ENCODE results near the gene ZNF821.

ZNF821 gene

DNA sequence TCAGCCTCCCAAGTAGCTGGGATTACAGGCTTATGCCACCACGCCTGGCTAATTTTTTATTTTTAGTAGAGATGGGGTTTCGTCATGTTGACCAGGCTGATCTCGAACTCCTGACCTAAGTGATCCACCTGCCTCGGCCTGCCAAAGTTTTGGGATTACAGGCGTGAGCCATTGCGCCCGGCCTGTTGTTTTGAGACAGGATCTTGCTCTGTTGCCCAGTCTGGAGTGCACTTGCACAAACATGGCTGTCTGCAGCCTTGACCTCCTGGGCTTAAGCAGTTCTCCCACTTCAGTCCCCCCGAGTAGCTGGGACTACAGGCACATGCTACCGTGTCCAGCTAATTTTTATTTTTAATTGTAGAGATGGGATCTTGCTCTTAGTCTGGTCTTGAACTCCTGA is 20.3 kb upstream of the ZNF821 start:
- H3K4me3 ChIP-seq, result no peak overlapping the region
- H3K27ac ChIP-seq, result no peak overlapping the region

DNA sequence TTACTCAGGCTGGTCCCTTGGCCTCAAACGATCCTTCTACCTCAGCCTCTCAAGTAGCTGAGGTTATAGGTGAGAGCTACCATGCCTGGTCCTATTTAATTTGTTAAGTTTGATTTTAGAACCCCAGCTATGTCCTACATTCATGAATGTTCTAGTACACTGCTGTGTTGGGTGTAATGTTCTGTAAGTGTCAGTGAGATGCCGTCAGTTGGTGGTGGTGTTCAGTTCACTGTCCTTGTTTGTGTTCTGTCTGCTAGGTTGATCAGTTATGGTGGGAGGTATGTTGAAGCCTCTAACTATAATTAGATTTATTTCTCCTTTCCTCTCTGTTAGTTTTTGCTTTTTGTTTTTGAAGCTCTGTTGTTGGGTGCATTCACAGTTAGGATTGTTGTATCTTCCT is 19.6 kb upstream of the ZNF821 start:
- Histone ChIP-seq H3K27ac (no peak overlapping the region), H3K4me3 (no peak overlapping the region)

DNA sequence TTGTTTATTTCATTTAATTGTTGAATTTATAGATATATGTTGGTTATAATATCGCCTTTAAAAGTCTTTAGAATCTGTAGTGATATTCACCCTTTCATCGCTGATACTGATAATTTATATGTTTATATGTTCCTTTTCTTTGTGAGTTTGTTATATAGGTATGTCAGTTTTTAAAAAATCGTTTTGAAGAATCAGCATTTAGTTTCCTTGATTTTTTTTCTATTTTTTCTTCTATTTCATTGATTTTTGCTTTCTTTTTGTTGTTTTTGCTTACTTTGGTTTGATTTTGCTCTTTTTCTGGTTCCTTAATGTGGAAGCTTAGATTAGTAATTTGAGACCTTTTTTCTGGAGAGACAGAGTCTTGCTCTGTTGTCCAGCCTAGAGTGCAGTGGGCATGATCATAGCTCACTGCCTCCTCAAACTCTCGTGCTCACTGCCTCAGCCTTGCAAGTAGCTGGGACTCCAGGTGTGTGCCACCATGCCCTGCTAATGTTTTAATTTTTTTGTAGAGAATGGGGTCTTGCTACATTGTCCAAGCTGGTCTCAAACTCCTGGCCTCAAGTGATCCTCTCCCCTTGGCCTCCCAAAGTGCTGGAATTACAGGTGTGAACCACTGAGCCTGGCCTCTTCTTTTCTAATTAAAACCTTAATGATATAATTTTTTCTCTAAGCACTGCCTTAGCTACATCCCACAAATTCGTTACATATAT is 18.8 kb upstream of the ZNF821 start:
- H3K4me3 ChIP-seq, result no peak overlapping the region
- H3K27ac ChIP-seq, result no peak overlapping the region

DNA sequence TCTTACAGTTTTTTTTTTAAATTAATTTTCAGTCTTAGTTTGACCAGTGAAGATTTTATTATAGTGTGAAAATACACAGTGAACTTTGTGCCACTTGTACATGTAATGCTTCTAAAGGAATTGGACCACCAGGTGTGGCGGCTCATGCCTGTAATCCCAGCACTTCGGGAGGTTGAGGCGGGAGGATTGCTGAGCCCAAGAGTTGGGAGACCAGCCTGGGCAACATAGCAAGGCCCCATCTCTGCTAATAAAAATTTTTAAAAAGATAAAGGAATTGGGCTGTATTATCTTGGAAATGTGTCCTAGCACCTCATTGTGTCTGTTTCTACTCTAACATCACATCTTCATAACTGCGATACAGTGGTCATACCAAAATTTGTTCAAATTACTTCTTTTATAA is 15.2 kb upstream of the ZNF821 start:
- Histone ChIP-seq H3K4me3 (no peak overlapping the region), H3K27ac (no peak overlapping the region)

DNA sequence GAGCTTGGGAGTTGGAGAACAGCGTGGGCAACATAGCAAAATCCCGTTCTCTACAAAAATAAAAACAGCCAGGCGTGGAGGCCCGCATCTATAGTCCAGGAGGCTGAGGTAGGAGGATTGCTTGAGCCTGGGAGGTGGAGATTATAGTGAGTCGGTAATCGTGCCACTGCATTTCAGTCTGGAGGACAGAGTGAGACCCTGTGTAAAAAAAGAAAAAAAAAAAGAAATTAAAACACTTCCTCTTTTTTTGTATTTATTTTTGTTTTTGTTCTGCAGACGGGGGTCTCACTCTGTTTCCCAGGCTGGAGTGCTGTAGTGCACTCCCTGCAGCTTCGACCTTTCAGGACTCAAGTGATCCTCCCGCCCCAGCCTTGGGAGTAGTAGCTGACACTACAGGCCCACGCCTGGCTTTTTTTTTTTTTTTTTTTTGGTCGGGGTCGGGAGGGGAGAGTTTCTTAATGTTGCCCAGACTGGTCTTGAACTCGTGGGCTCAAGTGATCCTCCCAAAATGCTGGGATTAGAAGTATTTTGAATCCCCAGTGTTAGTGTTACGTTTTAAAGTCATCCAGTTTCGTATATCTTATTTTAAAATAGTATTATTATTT is 12.9 kb upstream of the ZNF821 start:
- peak overlapping the region in 7 of 21 experiments; percentile 85 to 99 (median 98) for H3K27ac ChIP-seq

DNA sequence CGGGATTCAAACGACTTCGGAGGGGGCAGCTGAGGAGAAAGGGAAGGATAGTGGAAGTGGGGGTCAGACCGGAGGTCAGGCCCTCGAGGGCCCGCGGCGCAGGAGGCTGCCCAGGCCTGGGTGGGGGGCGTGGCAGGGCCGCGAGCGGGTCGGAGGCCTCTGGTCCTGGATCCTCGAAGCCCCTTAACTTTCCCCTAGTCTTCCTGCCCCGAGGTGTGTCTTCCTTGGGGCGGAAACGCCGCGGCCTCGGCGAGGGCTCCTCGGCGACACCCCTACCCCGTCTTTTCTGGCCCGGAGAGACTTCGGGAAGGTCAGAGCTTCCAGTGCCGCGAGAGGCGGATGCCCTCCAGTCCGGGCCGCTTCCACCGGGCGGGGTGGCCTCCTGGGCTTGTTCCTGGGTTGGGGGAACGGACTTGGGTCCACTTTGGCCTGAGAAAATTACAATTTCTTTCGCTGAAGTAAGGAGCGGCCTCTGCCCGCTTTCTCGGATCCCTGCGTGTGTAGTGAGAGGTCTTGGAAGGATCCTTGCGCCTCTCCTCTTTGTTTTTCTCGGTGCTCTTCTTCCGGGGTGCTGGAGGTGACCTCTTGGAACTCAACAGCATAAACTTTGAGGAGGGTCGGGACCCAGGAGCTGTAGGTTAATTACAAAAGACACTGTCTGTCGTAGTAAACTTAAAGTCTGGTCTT is 11.8 kb upstream of the ZNF821 start:
- H3K27ac ChIP-seq, result peak overlapping the region; percentile 83 to 99 (median 97)
- peak overlapping the region; percentile 54 to 97 (median 89) for H3K4me3 ChIP-seq

More for the DNA sequence above, 12.9 kb upstream of the ZNF821 start:
- peak overlapping the region in 6 of 7 experiments; percentile 54 to 95 (median 87) for H3K4me3 ChIP-seq

DNA sequence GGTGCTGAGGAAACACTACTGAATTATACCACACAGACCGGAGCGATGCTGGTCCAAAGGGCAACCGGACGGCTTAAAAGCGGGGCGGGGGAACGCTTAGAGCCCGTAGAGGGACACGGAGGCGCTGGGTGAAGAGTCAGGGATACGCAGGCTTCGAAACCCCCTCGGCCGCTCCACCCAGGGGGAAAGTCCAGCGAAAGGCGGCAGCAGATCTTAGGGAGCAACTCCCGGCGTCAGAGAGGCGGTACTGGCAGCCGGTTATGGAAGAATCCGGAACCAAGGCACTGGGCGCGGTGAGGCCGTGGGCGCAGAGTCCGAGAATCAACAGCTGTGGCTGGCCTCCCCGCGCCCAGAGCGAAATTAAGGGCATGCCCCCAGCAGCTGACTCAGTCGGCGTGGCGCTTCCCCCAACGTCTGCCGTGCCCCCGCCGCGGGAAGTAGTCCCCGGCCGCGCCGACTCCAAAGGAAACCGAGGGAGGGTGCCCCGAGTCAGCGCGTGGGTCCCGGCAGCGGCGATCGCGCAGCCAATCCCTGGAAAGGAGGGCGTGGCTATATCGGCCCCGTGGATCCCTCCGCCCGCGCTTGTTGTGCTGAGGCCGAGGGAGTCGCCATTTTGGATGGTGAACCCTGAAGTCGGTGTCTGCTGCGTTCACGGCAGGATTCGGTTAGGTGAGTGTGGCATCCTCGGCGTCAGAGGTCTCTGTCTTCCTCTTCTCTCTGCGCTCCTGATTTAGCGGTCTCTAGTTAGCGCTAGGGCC is 11.1 kb upstream of the ZNF821 start, which contains the start of gene IST1:
Gene IST1, plus strand, starts transcription at position 611 of the 758 bp plus-strand sequence. CDS start 20,110 bp downstream, outside the sequence.
- Histone ChIP-seq H3K27ac (peak within 1 kb of the TSS; percentile 83 to 99 (median 97)), H3K4me3 (peak within 1 kb of the TSS; percentile 54 to 97 (median 89))

DNA sequence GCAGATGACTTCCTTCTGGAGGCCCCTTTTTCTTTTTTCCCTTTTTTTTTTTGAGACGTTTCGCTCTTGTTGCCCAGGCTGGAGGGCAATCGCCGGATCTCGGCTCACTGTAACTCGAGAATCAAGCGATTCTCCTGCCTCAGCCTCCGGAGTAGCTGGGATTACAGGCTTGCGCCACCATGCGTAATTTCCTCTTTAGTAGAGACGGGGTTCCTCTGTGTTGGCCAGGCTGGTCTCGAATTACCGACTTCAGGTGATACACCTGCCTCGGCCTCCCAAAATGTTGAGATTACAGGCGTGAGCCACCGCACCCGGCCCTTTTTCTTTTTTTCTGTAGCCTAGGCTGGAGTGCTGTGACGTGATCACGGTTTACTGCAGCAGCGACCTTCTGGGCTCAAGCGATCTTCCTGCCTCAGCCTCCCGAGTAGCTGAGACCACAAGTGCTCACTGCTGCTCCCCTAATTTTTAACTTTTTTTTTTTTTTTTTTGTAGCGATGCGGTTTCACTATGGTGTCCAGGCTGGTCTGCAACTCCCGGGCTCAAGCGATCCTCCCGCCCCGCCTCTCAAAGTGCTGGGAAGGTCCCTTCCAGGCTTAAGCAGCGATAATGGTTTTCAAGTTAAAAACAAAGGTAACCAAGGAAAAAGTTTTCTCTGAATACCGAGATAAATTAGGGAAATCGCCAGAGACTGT is 10.4 kb upstream of the ZNF821 start:
- Histone ChIP-seq H3K27ac (peak overlapping the region; percentile 66 to 99 (median 97)), H3K4me3 (peak overlapping the region; percentile 54 to 97 (median 89))

DNA sequence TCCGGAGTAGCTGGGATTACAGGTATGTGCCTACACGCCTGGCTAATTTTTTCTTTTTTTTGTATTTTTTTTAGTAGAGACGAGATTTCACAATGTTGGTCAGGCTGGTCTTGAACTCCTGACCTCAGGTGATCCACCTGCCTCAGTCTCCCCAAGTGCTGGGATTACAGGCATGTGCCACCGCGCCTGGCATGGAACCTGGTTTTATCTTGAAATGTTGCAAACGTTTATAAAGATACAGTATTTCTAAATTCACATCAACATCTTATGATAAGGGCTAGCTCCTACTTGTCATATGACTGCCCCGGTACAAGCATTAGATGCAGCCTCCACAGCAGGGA is 9.9 kb upstream of the ZNF821 start:
- peak overlapping the region; percentile 54 to 97 (median 89) for H3K4me3 ChIP-seq
- peak overlapping the region in 20 of 21 experiments; percentile 83 to 99 (median 98) for H3K27ac ChIP-seq

DNA sequence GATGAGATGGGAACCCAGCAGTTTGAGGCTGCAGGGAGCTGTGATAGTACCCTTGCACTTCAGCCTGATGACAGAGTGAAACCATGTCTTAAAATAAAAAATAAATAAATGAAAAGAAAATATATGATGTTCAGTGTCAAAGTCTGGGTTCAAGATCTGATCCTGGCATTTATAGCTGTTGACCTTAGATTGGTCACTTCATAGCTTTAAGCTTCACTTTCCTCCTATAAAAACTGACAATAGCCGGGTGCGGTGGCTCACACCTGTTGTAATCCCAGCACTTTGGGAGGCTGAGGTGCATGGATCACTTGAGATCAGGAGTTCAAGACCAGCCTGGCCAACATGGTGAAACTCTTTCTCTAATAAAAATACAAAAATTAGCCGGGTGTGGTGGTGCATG is 5.2 kb upstream of the ZNF821 start:
- no peak overlapping the region for H3K27ac ChIP-seq
- no peak overlapping the region for H3K4me3 ChIP-seq

DNA sequence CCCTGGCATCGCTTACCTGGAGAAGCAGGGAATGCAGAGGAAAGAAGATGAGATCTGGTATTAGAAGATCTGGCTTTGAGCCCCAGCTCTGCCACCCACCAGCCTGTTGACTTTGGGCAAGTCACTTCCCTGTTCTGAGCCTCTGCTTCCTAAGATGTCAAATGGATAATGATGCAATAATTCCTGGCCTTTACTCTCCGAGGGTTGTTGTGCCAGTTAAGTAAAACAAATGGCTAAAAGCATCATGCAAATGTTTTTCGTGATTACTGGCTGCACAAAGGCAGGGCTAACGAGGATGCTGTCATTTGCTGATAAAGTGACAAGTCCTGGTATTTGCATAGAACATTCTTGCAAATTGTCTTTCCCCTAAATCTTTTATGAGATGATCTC is 1.3 kb upstream of the ZNF821 start:
- H3K27ac ChIP-seq, result peak overlapping the region in 3 of 21 experiments; percentile 14 to 97 (median 93)
- no peak overlapping the region for H3K4me3 ChIP-seq

DNA sequence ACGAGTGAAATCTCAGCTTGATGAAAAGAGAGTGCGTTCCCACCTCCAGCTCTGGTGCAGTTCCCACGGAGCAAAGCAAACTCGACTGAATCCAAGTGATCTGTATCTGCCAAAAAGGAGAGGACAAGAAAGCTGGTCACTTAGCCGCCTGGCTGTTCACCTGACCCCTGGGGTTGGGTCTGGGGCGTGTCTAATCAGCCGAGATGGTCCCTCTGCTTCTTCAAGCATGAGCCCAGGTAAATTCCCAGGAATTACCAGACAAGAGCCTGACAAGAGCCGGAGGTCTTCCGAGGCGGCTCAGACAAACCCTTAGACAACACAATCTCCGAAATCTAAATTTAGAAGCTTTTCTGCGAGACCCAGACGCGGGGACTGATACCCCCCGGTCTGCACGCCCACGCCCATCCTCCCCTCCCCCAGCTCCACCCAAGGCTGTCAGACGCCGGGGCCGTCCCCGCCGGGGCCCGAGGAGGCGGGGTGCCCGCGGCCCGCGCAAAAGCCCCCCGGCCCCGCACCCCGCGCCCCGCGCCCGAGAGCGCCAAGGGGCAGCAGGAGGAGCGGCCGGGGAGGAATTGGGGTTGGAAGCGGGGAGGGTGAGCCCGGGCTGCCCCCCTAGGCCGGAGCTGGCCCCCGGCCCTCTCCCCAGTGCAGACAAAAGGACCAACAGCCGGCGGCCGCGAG is 674 bp downstream of the ZNF821 start:
- peak overlapping the region; percentile 64 to 97 (median 92) for H3K27ac ChIP-seq
- peak overlapping the region; percentile 65 to 100 (median 98) for H3K4me3 ChIP-seq

DNA sequence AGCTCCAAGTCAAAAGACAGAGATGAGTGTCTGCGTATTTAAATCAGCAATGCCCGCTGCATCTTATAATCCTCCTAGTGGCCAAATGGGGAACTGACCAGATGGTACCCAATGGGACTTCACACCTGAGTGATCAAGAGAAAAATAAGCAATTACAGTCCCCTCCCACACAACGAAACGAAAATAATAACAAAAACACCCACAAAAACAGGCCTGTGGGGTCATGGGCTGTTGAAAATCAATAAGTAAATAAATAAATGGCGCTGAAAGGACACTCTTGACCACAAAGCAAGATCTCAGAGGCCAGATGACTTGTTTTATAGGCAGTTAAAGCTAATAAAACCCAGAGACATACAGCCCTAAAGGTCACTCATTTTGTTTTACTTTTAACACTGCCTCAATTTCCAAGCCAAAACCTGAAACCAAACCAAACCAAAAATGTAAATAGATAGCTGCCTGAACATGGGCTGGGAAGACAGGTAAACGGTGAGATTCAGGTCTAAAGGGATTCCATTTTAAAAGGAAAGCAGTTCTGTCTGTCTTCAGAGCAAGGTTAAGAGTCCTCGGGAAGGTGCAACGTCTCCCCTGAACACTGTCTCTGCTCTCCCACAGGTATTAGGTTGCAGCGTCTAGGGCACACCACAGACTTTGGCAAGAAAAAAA is 1.3 kb downstream of the ZNF821 start:
- peak overlapping the region; percentile 65 to 100 (median 98) for H3K4me3 ChIP-seq
- peak overlapping the region in 20 of 21 experiments; percentile 35 to 97 (median 92) for H3K27ac ChIP-seq

DNA sequence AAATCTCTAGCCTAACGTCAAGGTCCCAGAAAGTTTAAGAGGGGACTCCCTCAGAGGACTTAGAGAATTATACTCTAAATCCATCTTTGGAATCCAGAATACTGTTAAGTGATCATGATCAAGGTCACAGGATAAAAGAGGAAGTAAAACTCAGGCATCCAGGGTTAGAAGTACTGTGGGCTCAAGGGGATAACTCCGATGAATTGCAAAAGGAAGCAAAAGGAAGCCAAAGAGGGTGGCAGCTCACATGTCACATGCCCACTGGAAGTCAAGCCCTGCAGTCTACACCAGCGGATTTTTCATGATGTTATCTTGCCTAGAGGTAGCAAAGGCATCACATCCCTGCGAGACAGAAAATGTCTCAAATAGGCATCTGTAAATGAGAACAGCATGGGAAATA is 3.8 kb downstream of the ZNF821 start:
- H3K27ac ChIP-seq, result peak overlapping the region in 6 of 21 experiments; percentile 15 to 92 (median 54)
- no peak overlapping the region for H3K4me3 ChIP-seq

DNA sequence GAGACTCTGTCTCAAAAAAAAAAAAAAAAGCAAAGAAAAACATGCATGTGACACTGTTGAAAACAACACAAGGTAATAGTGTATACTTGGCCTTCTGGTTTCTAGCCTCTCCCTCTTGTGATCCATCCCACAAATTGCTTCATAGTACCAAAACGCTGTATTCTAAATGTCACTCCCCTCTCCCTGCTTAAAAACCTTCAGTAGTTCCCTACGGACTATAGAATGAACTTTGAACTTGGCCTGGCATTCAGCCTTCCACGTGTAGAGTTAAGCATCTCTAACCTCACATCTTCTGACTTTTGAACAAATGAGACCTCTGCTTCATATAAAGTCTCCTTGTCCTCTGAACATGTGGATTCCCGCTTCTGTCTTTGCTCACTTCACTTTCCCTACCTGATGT is 5.1 kb downstream of the ZNF821 start:
- Histone ChIP-seq H3K4me3 (no peak overlapping the region), H3K27ac (no peak overlapping the region)

DNA sequence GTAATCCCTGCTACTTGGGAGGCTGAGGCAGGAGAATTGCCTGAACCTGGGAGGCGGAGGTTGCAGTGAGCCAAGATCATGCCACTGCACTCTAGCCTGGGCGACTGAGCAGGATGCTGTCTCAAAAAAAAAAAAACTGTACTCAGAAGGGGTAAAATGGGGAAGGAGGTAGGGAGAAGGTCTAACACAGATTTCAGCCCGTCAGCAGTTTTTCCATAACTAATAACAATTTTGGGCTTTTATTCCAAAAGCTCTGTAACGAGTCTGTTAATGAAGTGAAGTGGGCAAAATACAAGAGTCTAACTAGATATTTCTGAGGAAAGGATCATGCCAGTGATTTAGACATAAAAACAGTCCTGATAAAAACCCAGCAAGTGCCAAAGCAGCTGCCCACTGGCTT is 10.8 kb downstream of the ZNF821 start:
- H3K4me3 ChIP-seq, result no peak overlapping the region
- H3K27ac ChIP-seq, result no peak overlapping the region

DNA sequence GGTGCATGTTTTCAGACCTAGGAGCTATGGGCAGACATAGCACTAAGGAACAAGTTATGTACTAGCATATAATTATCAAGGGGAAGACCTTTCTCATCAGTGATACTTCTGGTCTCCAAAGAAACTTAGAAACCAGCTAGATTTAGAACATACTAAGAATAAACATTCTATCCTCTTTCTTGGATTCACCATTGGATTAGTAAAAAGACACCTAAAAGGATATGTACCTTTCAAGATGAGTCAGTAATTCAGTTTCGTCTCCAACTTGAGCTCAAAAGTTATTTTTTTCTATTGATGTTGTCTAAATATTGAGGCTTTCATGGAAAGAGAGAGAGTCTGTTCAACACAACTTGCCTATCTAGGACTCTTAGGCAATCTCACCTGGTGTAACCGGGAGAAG is 13.2 kb downstream of the ZNF821 start:
- H3K4me3 ChIP-seq, result no peak overlapping the region
- H3K27ac ChIP-seq, result no peak overlapping the region

DNA sequence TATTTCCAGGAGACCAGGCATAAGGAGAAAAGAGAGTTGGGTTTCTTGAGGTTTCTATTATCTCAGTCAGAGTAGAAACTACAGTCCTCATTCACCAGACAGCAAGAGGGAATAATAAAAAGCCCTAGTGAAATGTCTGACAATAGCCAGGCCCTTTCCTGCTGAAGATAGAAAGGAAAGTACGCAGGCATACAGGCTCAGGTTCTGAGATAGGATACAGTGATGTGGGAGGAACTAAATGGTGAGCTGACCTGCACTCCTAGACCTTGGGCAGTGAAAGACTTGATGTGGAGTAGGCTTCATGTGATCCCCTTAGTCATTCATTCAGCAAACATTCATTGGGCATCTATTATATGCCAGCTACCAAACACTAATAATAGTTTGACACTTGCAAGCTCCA is 14.9 kb downstream of the ZNF821 start:
- no peak overlapping the region for H3K4me3 ChIP-seq
- no peak overlapping the region for H3K27ac ChIP-seq
